DND-41 (cell line): ENCODE data around the gene HSD11B1L.

ENCODE experiments used
- CTCF ChIP-seq: IDR thresholded peaks from 2 replicates; pipeline ENCODE4 v1.5.1; 2012; ENCODE audit warnings: borderline replicate concordance, low read length, moderate library complexity, mild to moderate bottlenecking; ENCODE audit not compliant: poor library complexity, severe bottlenecking; ENCODE audit errors: extremely low read depth
- EZH2 ChIP-seq: IDR thresholded peaks from 3 replicates; pipeline ENCODE4 v1.6.1; 2012; ENCODE audit warnings: borderline replicate concordance, low read depth, mild to moderate bottlenecking, moderate library complexity, low read length, inconsistent platforms; ENCODE audit not compliant: severe bottlenecking

GRCh38 chr19:5669212-5669611 lies 11.6 kb upstream of the HSD11B1L start:
- no peak for TF ChIP-seq CTCF
- TF ChIP-seq EZH2, result no peak
